K562 (cell line): Measurements from ENCODE around the gene MEIS1. TPM values are rescaled to one million over a fixed set of nuclear protein-coding genes. Genes with fewer than 3 reads are reported as not detected.

Experiments used
- ATAC-seq: fragments of 200-7000 bp; cut with Tn5 transposase; 3 replicates; pipeline ENCODE4 v1.9.1; 2020; ENCODE audit warnings: moderate library complexity
- BruUV-seq: library from RNA; stranded (reverse); fragments of 400-500 nt; replicated peaks from 2 replicates; lab custom pipeline; 2021; lab: Mats Ljungman, UMichigan
- CTCF ChIA-PET: fragments of 300-600 bp; formaldehyde crosslinking; extraction: SDS; loops from one replicate; lab custom pipeline; 2021; ENCODE audit warnings: low intra/inter-chr PET ratio; lab: Yijun Ruan, JAX
- POLR2A ChIA-PET: fragments of 300-600, 350-650 bp; sonication (Branson Sonifier 250); formaldehyde crosslinking; extraction: SDS; loops from one replicate; lab custom pipeline; 2021; ENCODE audit warnings: antibody characterized with exemption, inconsistent platforms; lab: Yijun Ruan, JAX
- DNase-seq, 4 experiments: peaks; one replicate each; pipeline versions ENCODE4 v3.0.0 to v3.0.0-alpha.2; 2011 to 2018; ENCODE audit warnings: low spot score in 3 of 4, mixed read lengths in 3 of 4; ENCODE audit errors: extremely low read depth in 1 of 4
- FAIRE-seq: peaks from 2 replicates; lab custom pipeline; 2011; peaks lifted over from hg19 to GRCh38; lab: Jason Lieb, UNC
- H2AFZ ChIP-seq: 2 replicates; pipeline ENCODE4 v1.6.0; 2011; ENCODE audit warnings: low read depth, low read length, control low read depth, inconsistent platforms
- H3K27ac ChIP-seq: fragments of 200-600 bp; 3 replicates; pipeline ENCODE4 v1.8.0; 2011; ENCODE audit warnings: low read depth, mild to moderate bottlenecking, control low read depth, inconsistent platforms, low read length, moderate library complexity, mixed read lengths; ENCODE audit errors: extremely low read depth
- H3K27me3 ChIP-seq, 2 experiments: fragments of 300-600 bp in 1 of 2; 2 replicates in 1 of 2; 3 replicates in 1 of 2; pipeline versions ENCODE4 v1.6.0 to v1.8.0; 2011; ENCODE audit warnings: inconsistent platforms in 2 of 2, low read length in 2 of 2, mild to moderate bottlenecking in 1 of 2, mixed read lengths in 1 of 2, moderate library complexity in 1 of 2; ENCODE audit not compliant: control insufficient read depth in 2 of 2, insufficient read depth in 2 of 2
- H3K36me3 ChIP-seq: fragments of 300-600 bp; 3 replicates; pipeline ENCODE4 v1.8.0; 2011; ENCODE audit warnings: mild to moderate bottlenecking, low read length, inconsistent platforms; ENCODE audit not compliant: control insufficient read depth, insufficient read depth
- H3K4me1 ChIP-seq, 2 experiments: fragments of 200-600 bp in 1 of 2; replicated peaks in 1 of 2; 2 replicates in 1 of 2; 3 replicates in 1 of 2; pipeline versions ENCODE4 v1.5.1 to v1.8.0; 2011; ENCODE audit warnings: inconsistent platforms in 2 of 2, low read length in 2 of 2, mild to moderate bottlenecking in 1 of 2, mixed read lengths in 1 of 2, moderate library complexity in 1 of 2; ENCODE audit not compliant: control insufficient read depth in 2 of 2, insufficient read depth in 2 of 2
- H3K4me2 ChIP-seq: 2 replicates; pipeline ENCODE4 v1.6.1; 2011; ENCODE audit warnings: low read length, control low read depth, inconsistent platforms, mixed read lengths; ENCODE audit not compliant: insufficient read depth
- H3K4me3 ChIP-seq: fragments of 200-600 bp; sonication (generic), shearing (Covaris generic); 2 replicates; pipeline ENCODE4 v1.5.1; 2016; ENCODE audit warnings: control low read depth, inconsistent platforms
- H3K79me2 ChIP-seq: fragments of 200-600 bp; 3 replicates; pipeline ENCODE4 v1.8.0; 2011; ENCODE audit warnings: low read length, inconsistent platforms; ENCODE audit not compliant: control insufficient read depth, insufficient read depth
- H3K9ac ChIP-seq, 2 experiments: 2 replicates each; pipeline versions ENCODE4 v1.6.0 to v1.6.1; 2011; ENCODE audit warnings: low read depth in 2 of 2, low read length in 2 of 2, control low read depth in 1 of 2, inconsistent platforms in 1 of 2, mild to moderate bottlenecking in 1 of 2, mixed read lengths in 1 of 2; ENCODE audit not compliant: insufficient read depth in 1 of 2
- H3K9me1 ChIP-seq: one replicate; pipeline ENCODE4 v1.6.0; 2011; ENCODE audit warnings: inconsistent platforms, mild to moderate bottlenecking, low read length, moderate library complexity; ENCODE audit not compliant: control insufficient read depth, insufficient read depth
- H3K9me3 ChIP-seq: replicated peaks from 2 replicates; pipeline ENCODE4 v1.5.1; 2011; ENCODE audit warnings: low read depth, low read length, inconsistent platforms; ENCODE audit not compliant: control insufficient read depth, insufficient read depth
- H4K20me1 ChIP-seq: replicated peaks from 2 replicates; pipeline ENCODE4 v1.6.1; 2011; ENCODE audit warnings: low read length, inconsistent platforms, mixed read lengths; ENCODE audit not compliant: control insufficient read depth, insufficient read depth
- BRD4 ChIP-seq: fragments of 200-600 bp; sonication (generic); IDR thresholded peaks from 2 replicates; pipeline ENCODE4 v1.6.1; 2017; ENCODE audit warnings: inconsistent platforms
- DDX20 ChIP-seq: fragments of 450-650 bp; IDR thresholded peaks from 2 replicates; pipeline ENCODE4 v1.6.1; 2016; ENCODE audit warnings: missing genetic modification characterization, low read depth, mild to moderate bottlenecking, missing compliant biosample characterization, moderate library complexity
- HNRNPL ChIP-seq: fragments of 200-400 bp; formaldehyde crosslinking; IDR thresholded peaks from 2 replicates; pipeline ENCODE4 v1.6.1; 2017; ENCODE audit warnings: low read depth, mild to moderate bottlenecking, low read length
- IRF9 ChIP-seq: fragments of 450-650 bp; IDR thresholded peaks from 2 replicates; pipeline ENCODE4 v1.6.1; 2016; ENCODE audit warnings: missing biosample characterization, missing genetic modification characterization
- MXD1 ChIP-seq: fragments of 250-450 bp; sonication (Bioruptor Pico); IDR thresholded peaks from 2 replicates; pipeline ENCODE4 v1.8.0; 2021; ENCODE audit warnings: borderline replicate concordance, mild to moderate bottlenecking, moderate library complexity; ENCODE audit not compliant: poor library complexity, severe bottlenecking
- NFATC3 ChIP-seq: fragments of 450-650 bp; IDR thresholded peaks from 2 replicates; pipeline ENCODE4 v1.6.1; 2017; ENCODE audit warnings: mild to moderate bottlenecking
- POLR2G ChIP-seq: fragments of 200-400 bp; formaldehyde crosslinking; IDR thresholded peaks from 2 replicates; pipeline ENCODE4 v1.6.1; 2017; ENCODE audit warnings: low read depth, mild to moderate bottlenecking, antibody characterized with exemption, low read length, moderate library complexity
- PYGO2 ChIP-seq: fragments of 450-650 bp; IDR thresholded peaks from 2 replicates; pipeline ENCODE4 v1.6.1; 2016; ENCODE audit warnings: mild to moderate bottlenecking, missing genetic modification characterization, moderate library complexity, missing compliant biosample characterization
- RUNX1 ChIP-seq: sonication (generic); IDR thresholded peaks from 2 replicates; pipeline ENCODE4 v1.6.1; 2016; ENCODE audit warnings: antibody characterized with exemption, low read depth
- TRIM25 ChIP-seq: fragments of 450-650 bp; IDR thresholded peaks from 2 replicates; pipeline ENCODE4 v1.7.0; 2016; ENCODE audit warnings: borderline replicate concordance
- ZBTB49 ChIP-seq: sonication (generic); formaldehyde crosslinking; IDR thresholded peaks from 2 replicates; pipeline ENCODE4 v1.8.0; 2022; ENCODE audit warnings: missing genetic modification reagents, mild to moderate bottlenecking, borderline replicate concordance
- ZNF699 ChIP-seq: fragments of 250-450 bp; sonication (Bioruptor Pico); IDR thresholded peaks from 2 replicates; pipeline ENCODE4 v1.8.0; 2021; ENCODE audit warnings: mild to moderate bottlenecking, moderate library complexity; ENCODE audit not compliant: insufficient replicate concordance
- ZNF79 ChIP-seq: fragments of 250-450 bp; sonication (Bioruptor Pico); IDR thresholded peaks from 2 replicates; pipeline ENCODE4 v1.4.0; 2020; ENCODE audit warnings: low read depth, mild to moderate bottlenecking, moderate library complexity
- WGBS: fragments of 100-300 bp; shearing (Covaris generic); methylation state at CpG from one replicate; pipeline ENCODE4 v1.1.6; 2016; ENCODE audit warnings: low coverage, mixed read lengths; ENCODE audit not compliant: insufficient coverage; ENCODE audit errors: missing lambda C conversion rate; 5-methylcytosine and 5-hydroxymethylcytosine counted together
- in situ Hi-C: fragments of 300-500 bp; cut with MboI; formaldehyde crosslinking; loops from 4 replicates; pipeline ENCODE4 v1.15.0; 2018; ENCODE audit warnings: inconsistent platforms, mixed read lengths
- intact Hi-C: fragments of 100-400 bp; cut with micrococcal nuclease; formaldehyde crosslinking; loops from 2 replicates; pipeline ENCODE4 v1.14.2; 2022
- polyA plus RNA-seq, 8 experiments: library from polyadenylated mRNA; depleted of rRNA in 4 of 8; stranded (reverse) in 5 of 8; unstranded in 3 of 8; fragments of >200 nt; fragmentation: Nextera tagmentation in 2 of 8; fragmentation: Illumina TruSeq in 1 of 8; extraction: Ambion mirVana in 2 of 8; extraction: Trizol in 1 of 8; gene quantifications; 2 replicates each; pipeline versions ENCODE4 v1.2.1 to v1.2.3, GENCODE V29; 2011 to 2014; ENCODE audit warnings: inconsistent platforms in 1 of 8, missing spikeins in 1 of 8
- total RNA-seq, 7 experiments: library from RNA; depleted of rRNA in 6 of 7; stranded (reverse); fragments of >200 nt in 6 of 7; fragmentation: Illumina TruSeq in 2 of 7; extraction: Trizol in 2 of 7; gene quantifications; 2 replicates each; pipeline versions ENCODE4 v1.2.1 to v1.2.3, GENCODE V29; 2011 to 2021; ENCODE audit warnings: low replicate concordance in 1 of 7

MEIS1 gene
- total and polyA plus RNA-seq, 9 of the 15 experiments (the other 6 are each of a cell fraction or from before 2014, with no cell fraction given) = 2.3 to 9.0 (median 5.9) TPM

- WGBS = 64% methylated on average over 3 of the region's 3 CpGs
- FAIRE-seq = no peak
These were observed 137.5 kb downstream of the MEIS1 start for GRCh38 chr2:66572391-66572790.

GRCh38 chr2:66573416-66573815 is 138.5 kb downstream of the MEIS1 start:
- no peak for DNase-seq
- ATAC-seq = no peak
- 53% methylated on average over 7 of the region's 7 CpGs for WGBS
- H3K9ac ChIP-seq = no peak overlapping the region
- no peak overlapping the region for H3K4me3 ChIP-seq
- ChIA-PET POLR2A (interaction anchor here (1.0 kb wide), 1 partner anchor 143 kb away, joined by 3 read pairs; no protein-coding TSS in a partner anchor), CTCF (no interaction called here)
- no peaks in the 10 kb centered on the region for H3K79me2 ChIP-seq
- H3K27ac ChIP-seq = no peak overlapping the region
- no peak overlapping the region for H3K4me2 ChIP-seq
- H3K36me3 ChIP-seq = no peaks in the 10 kb centered on the region
- no TSS peak for BruUV-seq
- H3K9me3 ChIP-seq = no peaks in the 10 kb centered on the region
- H3K9me1 ChIP-seq = no peaks in the 10 kb centered on the region
- intact Hi-C loops = loop anchor here (10.0 kb wide), 3 partner anchors 659 to 1081 kb away; no protein-coding TSS in a partner anchor
- peak; percentile 51 for FAIRE-seq
- H3K27me3 ChIP-seq = peaks cover 21% of the 10 kb centered on the region in 2 experiments; a peak in 4 of 5 replicates
- H2AFZ ChIP-seq = no peak overlapping the region
- no peaks in the 10 kb centered on the region for H4K20me1 ChIP-seq
- in situ Hi-C loops = no loop called here
- peaks cover 10 to 26% of the 10 kb centered on the region in 2 experiments for H3K4me1 ChIP-seq
- TF ChIP-seq ZNF79 (CRISPR knock-in tag) (no peak), DDX20 (tag) (no peak), IRF9 (no peak), TRIM25 (no peak), ZBTB49 (CRISPR knock-in tag) (no peak)

More at GRCh38 chr2:66572391-66572790, 137.5 kb downstream of the MEIS1 start:
- no peak for ATAC-seq
- H3K27ac ChIP-seq = no peak overlapping the region
- in situ Hi-C loops = no loop called here
- peaks cover 10 to 19% of the 10 kb centered on the region in 2 experiments for H3K4me1 ChIP-seq
- H2AFZ ChIP-seq = no peak overlapping the region
- TF ChIP-seq RUNX1 (no peak), PYGO2 (tag) (no peak), NFATC3 (no peak), HNRNPL (no peak), BRD4 (no peak), MXD1 (CRISPR knock-in tag) (no peak), POLR2G (no peak), ZNF699 (CRISPR knock-in tag) (no peak)
- TF ChIP-seq, all 486 proteins: peak for 0
- no peaks in the 10 kb centered on the region for H3K79me2 ChIP-seq
- H4K20me1 ChIP-seq = no peaks in the 10 kb centered on the region
- H3K9ac ChIP-seq = no peak overlapping the region
- peaks cover 11% of the 10 kb centered on the region in 2 experiments; a peak in 3 of 5 replicates for H3K27me3 ChIP-seq
- no peak overlapping the region for H3K4me2 ChIP-seq
- CTCF ChIA-PET = no interaction called here
- H3K9me1 ChIP-seq = no peaks in the 10 kb centered on the region
- intact Hi-C loops = loop anchor here (10.0 kb wide), 3 partner anchors 658 to 1082 kb away; no protein-coding TSS in a partner anchor
- BruUV-seq = no TSS peak
- no peaks in the 10 kb centered on the region for H3K36me3 ChIP-seq
- H3K4me3 ChIP-seq = no peak overlapping the region
- POLR2A ChIA-PET = no interaction called here
- DNase-seq = no peak
- H3K9me3 ChIP-seq = no peaks in the 10 kb centered on the region
